Natural killer cell (primary cell): Measurements from ENCODE around the gene COL19A1. TPM values are rescaled to one million over a fixed set of nuclear protein-coding genes. Genes with fewer than 3 reads are reported as not detected.

Experiments
- ATAC-seq, 3 donors: fragments of 150-1000 bp in 2 of 3; fragments of 200-7000 bp in 1 of 3; cut with Tn5 transposase; 1 replicate in 1 of 3; 2 replicates in 2 of 3; pipeline ENCODE4 v1.10.0; 2021; ENCODE audit warnings: mild to moderate bottlenecking in 2 of 3, moderate library complexity in 2 of 3
- DNase-seq, 2 donors: peaks; one replicate each; pipeline versions ENCODE4 v3.0.0 to v3.0.0-alpha.2; 2013 to 2021; ENCODE audit warnings: mixed read lengths in 1 of 2
- H3K27ac ChIP-seq: one replicate; pipeline ENCODE4 v1.5.1; 2013; ENCODE audit warnings: mild to moderate bottlenecking, low read length
- H3K27me3 ChIP-seq: one replicate; pipeline ENCODE4 v1.6.1; 2013; ENCODE audit warnings: low read length; ENCODE audit not compliant: control insufficient read depth, insufficient read depth
- H3K36me3 ChIP-seq: one replicate; pipeline ENCODE4 v1.6.1; 2013; ENCODE audit warnings: low read length; ENCODE audit not compliant: control insufficient read depth, insufficient read depth
- H3K4me1 ChIP-seq: one replicate; pipeline ENCODE4 v1.6.1; 2013; ENCODE audit warnings: low read length; ENCODE audit not compliant: control insufficient read depth, insufficient read depth
- H3K4me3 ChIP-seq: one replicate; pipeline ENCODE4 v1.5.1; 2013; ENCODE audit warnings: low read length
- H3K9me3 ChIP-seq: one replicate; pipeline ENCODE4 v1.6.1; 2013; ENCODE audit warnings: low read length; ENCODE audit not compliant: control insufficient read depth, insufficient read depth
- H3K27ac Mint-ChIP-seq, 2 donors: one replicate each; pipeline ENCODE4 v1.8.0; 2022; ENCODE audit warnings: mild to moderate bottlenecking in 2 of 2, mixed read lengths in 2 of 2, moderate library complexity in 1 of 2
- H3K27me3 Mint-ChIP-seq, 2 donors: one replicate each; pipeline ENCODE4 v1.8.0; 2022; ENCODE audit warnings: low read depth in 2 of 2, mixed read lengths in 2 of 2
- H3K36me3 Mint-ChIP-seq: one replicate; pipeline ENCODE4 v1.8.0; 2022; ENCODE audit warnings: mixed read lengths
- H3K4me1 Mint-ChIP-seq, 2 donors: one replicate each; pipeline ENCODE4 v1.8.0; 2022; ENCODE audit warnings: mixed read lengths in 2 of 2
- H3K4me3 Mint-ChIP-seq: one replicate; pipeline ENCODE4 v1.8.0; 2022; ENCODE audit warnings: mild to moderate bottlenecking, moderate library complexity, mixed read lengths
- H3K9me3 Mint-ChIP-seq, 2 donors: one replicate each; pipeline ENCODE4 v1.8.0; 2022; ENCODE audit warnings: mixed read lengths in 2 of 2
- WGBS: methylation state at CpG from one replicate; pipeline ENCODE4 v1.1.7; 2013; ENCODE audit warnings: missing lambda C conversion rate; ENCODE audit not compliant: insufficient coverage; 5-methylcytosine and 5-hydroxymethylcytosine counted together
- intact Hi-C: fragments of 100-400 bp; cut with micrococcal nuclease; formaldehyde crosslinking; loops from one replicate; pipeline ENCODE4 v1.14.2; 2022
- total RNA-seq, 4 donors: library from RNA; stranded (reverse); fragments of 120-200 nt in 1 of 4; gene quantifications; one replicate each; pipeline versions ENCODE4 v1.2.3 to v1.2.4, GENCODE V29; 2013 to 2022
- TF ChIP-seq, protein P1 (sequence below): fragments of 200-600 bp; IDR thresholded peaks from one replicate; pipeline ENCODE4 v1.8.0; 2022; ENCODE audit warnings: antibody characterized with exemption

COL19A1 gene
- total RNA-seq, 3 donors from 2014 or later (not counting 1 experiment from before 2014, with no cell fraction given), result 0.07 to 0.33 (median 0.18) TPM

DNA sequence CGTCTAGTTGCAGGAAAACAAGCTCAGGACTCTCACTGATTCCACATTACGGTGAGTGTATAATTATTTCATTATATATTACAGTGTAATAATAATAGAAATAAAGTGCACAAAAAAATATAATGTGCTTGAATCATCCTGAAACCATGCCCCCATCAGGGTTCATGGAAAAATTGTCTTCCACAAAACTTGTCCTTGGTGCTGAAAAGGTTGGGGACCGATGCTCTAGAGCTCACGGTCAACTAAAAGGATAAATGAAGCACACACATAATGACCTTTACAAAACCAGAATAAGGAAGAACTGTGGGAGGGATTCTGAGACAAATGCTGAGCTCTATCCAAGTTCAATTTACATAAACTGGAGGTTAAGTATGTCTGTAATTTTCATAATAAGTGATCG lies 194.3 kb downstream of the COL19A1 start:
- H3K4me1 Mint-ChIP-seq, result no peaks in the 10 kb centered on the region
- Histone ChIP-seq H3K36me3 (no peaks in the 10 kb centered on the region), H3K9me3 (no peaks in the 10 kb centered on the region), H3K27ac (no peak overlapping the region), H3K4me3 (no peak overlapping the region), H3K4me1 (no peaks in the 10 kb centered on the region), H3K27me3 (no peaks in the 10 kb centered on the region)
- H3K27ac Mint-ChIP-seq, result no peak overlapping the region
- no CpG with 5 or more reads among the region's 5 CpGs for WGBS
- ATAC-seq (no peak), DNase-seq (no peak)
- intact Hi-C loops, result no loop called here
- peaks cover 6 to 7% of the 10 kb centered on the region in 2 donors for H3K9me3 Mint-ChIP-seq
- no peak overlapping the region for H3K4me3 Mint-ChIP-seq
- peaks cover 7% of the 10 kb centered on the region for H3K36me3 Mint-ChIP-seq
- H3K27me3 Mint-ChIP-seq, result no peaks in the 10 kb centered on the region
- TF ChIP-seq, protein P1, sequence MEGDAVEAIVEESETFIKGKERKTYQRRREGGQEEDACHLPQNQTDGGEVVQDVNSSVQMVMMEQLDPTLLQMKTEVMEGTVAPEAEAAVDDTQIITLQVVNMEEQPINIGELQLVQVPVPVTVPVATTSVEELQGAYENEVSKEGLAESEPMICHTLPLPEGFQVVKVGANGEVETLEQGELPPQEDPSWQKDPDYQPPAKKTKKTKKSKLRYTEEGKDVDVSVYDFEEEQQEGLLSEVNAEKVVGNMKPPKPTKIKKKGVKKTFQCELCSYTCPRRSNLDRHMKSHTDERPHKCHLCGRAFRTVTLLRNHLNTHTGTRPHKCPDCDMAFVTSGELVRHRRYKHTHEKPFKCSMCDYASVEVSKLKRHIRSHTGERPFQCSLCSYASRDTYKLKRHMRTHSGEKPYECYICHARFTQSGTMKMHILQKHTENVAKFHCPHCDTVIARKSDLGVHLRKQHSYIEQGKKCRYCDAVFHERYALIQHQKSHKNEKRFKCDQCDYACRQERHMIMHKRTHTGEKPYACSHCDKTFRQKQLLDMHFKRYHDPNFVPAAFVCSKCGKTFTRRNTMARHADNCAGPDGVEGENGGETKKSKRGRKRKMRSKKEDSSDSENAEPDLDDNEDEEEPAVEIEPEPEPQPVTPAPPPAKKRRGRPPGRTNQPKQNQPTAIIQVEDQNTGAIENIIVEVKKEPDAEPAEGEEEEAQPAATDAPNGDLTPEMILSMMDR, result no peak

DNA sequence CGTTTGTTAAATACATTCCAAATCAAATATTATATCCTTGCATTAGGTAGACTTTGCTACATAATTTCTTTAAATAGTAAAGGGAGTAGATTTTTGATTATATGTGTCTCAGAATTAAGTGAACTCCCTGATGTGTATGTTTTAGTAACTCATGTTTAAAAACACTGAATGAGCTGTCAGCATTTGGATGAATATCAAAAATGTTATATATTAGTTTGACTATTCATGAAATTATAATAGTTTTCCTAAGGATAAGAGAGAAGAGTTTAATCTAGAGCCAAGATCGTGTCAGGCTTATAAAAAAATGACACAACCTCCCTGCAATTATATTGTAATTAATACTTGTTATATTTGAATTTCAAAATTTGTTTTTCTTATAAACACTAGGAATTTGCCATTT lies 195.2 kb downstream of the COL19A1 start:
- ATAC-seq, result no peak
- H3K9me3 Mint-ChIP-seq, result peaks cover 2 to 3% of the 10 kb centered on the region in 2 donors
- H3K4me3 ChIP-seq, result no peak overlapping the region
- no peaks in the 10 kb centered on the region for H3K36me3 ChIP-seq
- no CpG with 5 or more reads among the region's 2 CpGs for WGBS
- no peaks in the 10 kb centered on the region for H3K36me3 Mint-ChIP-seq
- H3K27me3 ChIP-seq, result no peaks in the 10 kb centered on the region
- no peak overlapping the region for H3K27ac Mint-ChIP-seq
- TF ChIP-seq, protein P1, result no peak
- intact Hi-C loops, result no loop called here
- no peaks in the 10 kb centered on the region for H3K27me3 Mint-ChIP-seq
- H3K4me1 Mint-ChIP-seq, result no peaks in the 10 kb centered on the region
- H3K4me3 Mint-ChIP-seq, result no peak overlapping the region
- H3K4me1 ChIP-seq, result no peaks in the 10 kb centered on the region
- no peak for DNase-seq
- H3K27ac ChIP-seq, result no peak overlapping the region
- H3K9me3 ChIP-seq, result no peaks in the 10 kb centered on the region

DNA sequence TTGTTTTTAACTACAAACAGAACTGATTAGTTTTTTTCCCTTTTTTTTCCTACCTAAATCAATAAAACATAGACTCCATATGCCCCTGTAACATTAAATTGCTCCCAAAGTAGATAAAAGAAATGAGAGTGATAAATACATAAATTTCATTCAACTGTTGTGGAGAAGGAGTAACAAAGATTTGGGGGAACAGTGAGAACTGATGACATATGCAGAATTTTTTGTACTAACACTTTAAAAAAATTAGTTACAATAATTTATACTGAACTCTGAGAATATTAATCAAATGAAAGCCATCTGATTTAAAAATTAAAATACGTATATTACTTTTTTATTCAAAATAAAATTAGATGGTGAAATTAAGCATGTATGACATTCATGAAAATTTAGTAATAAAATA lies 195.7 kb downstream of the COL19A1 start:
- Histone ChIP-seq H3K9me3 (no peaks in the 10 kb centered on the region), H3K4me3 (no peak overlapping the region), H3K27ac (no peak overlapping the region), H3K27me3 (no peaks in the 10 kb centered on the region), H3K4me1 (no peaks in the 10 kb centered on the region), H3K36me3 (no peaks in the 10 kb centered on the region)
- TF ChIP-seq, protein P1, result no peak
- DNase-seq (no peak), ATAC-seq (no peak)
- Mint-ChIP-seq H3K9me3 (peaks cover 3 to 5% of the 10 kb centered on the region in 2 donors), H3K27ac (no peak overlapping the region), H3K4me1 (no peaks in the 10 kb centered on the region), H3K36me3 (no peaks in the 10 kb centered on the region), H3K4me3 (no peak overlapping the region), H3K27me3 (no peaks in the 10 kb centered on the region)
- intact Hi-C loops, result no loop called here
- no CpG with 5 or more reads among the region's 1 CpG for WGBS

DNA sequence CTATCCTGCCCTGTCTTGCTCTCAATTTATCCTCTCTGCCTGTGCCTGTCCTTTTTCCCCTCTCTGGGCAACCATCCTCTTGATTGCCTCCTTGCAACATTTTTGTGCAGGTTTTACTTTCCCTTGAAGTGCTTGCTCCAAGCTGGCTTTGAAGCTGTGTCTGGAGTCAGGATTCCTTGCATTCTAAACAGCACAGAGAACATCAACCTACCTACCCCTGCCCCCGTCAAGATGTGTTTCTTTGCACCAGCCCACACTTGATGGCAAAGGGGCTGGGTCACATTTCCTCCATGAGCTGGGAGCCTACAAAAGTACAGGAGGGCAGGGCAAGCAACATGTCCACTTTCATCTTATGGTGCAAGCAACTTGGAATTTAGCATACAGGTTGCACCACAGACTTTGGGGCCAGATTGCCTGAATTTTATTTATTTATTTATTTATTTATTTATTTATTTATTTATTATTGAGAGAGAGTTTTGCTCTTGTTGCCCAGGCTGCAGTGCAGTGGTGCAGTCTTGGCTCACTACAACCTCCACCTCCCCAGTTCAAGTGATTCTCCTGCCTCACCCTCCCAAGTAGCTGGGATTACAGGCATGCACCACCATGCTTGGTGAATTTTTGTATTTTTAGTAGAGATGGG lies 206.3 kb downstream of the COL19A1 start:
- Mint-ChIP-seq H3K4me3 (no peak overlapping the region), H3K27me3 (no peaks in the 10 kb centered on the region), H3K4me1 (no peaks in the 10 kb centered on the region), H3K9me3 (peaks cover 4 to 6% of the 10 kb centered on the region in 2 donors), H3K36me3 (no peaks in the 10 kb centered on the region), H3K27ac (no peak overlapping the region)
- no peak for ATAC-seq
- TF ChIP-seq, protein P1, result no peak
- DNase-seq, result no peak
- intact Hi-C loops, result no loop called here
- Histone ChIP-seq H3K36me3 (no peaks in the 10 kb centered on the region), H3K4me3 (no peak overlapping the region), H3K4me1 (no peaks in the 10 kb centered on the region), H3K27ac (no peak overlapping the region), H3K27me3 (no peaks in the 10 kb centered on the region), H3K9me3 (no peaks in the 10 kb centered on the region)
- 95% methylated on average over 1 of the region's 1 CpG for WGBS
